H1 (cell line): ENCODE data around the gene CFAP65. TPM values are rescaled to one million over a fixed set of nuclear protein-coding genes. Genes with fewer than 3 reads are reported as not detected.

Experiments used
- CBX5 ChIP-seq: fragments of 300-800, 300-1000 bp; sonication (generic); IDR thresholded peaks from 2 replicates; pipeline ENCODE4 v1.7.1; 2016; ENCODE audit warnings: antibody characterized with exemption, low read length, low read depth
- CHD2 ChIP-seq: IDR thresholded peaks from 2 replicates; pipeline ENCODE4 v1.6.1; 2012; ENCODE audit warnings: low read length, improper control_type of control experiment
- FOSL1 ChIP-seq: IDR thresholded peaks from 2 replicates; pipeline ENCODE4 v1.6.1; 2011; ENCODE audit warnings: mild to moderate bottlenecking, low read depth, low read length, moderate library complexity; ENCODE audit not compliant: insufficient read depth
- NANOG ChIP-seq: IDR thresholded peaks from 2 replicates; pipeline ENCODE4 v1.6.1; 2011; ENCODE audit warnings: low read length, low read depth, mild to moderate bottlenecking, inconsistent platforms; ENCODE audit not compliant: insufficient read depth, poor library complexity, severe bottlenecking
- PHF8 ChIP-seq: fragments of 200-600 bp; sonication (generic); conservative IDR thresholded peaks from 2 replicates; pipeline ENCODE4 v1.7.1; 2012; ENCODE audit warnings: low read depth, mild to moderate bottlenecking, inconsistent platforms, low read length, moderate library complexity
- SAP30 ChIP-seq: fragments of 300-600 bp; sonication (generic); IDR thresholded peaks from 2 replicates; pipeline ENCODE4 v1.7.1; 2012; ENCODE audit warnings: low read length, moderate library complexity, mild to moderate bottlenecking, inconsistent platforms; ENCODE audit not compliant: insufficient read depth, insufficient replicate concordance
- SP1 ChIP-seq: IDR thresholded peaks from 2 replicates; pipeline ENCODE4 v1.6.1; 2011; ENCODE audit warnings: low read depth, low read length
- SRF ChIP-seq: IDR thresholded peaks from 2 replicates; pipeline ENCODE4 v1.6.1; 2011; ENCODE audit warnings: mild to moderate bottlenecking, low read depth, low read length, moderate library complexity
- polyA plus RNA-seq, 7 experiments: library from polyadenylated mRNA; depleted of rRNA in 3 of 7; stranded (reverse) in 5 of 7; unstranded in 2 of 7; fragments of >200 nt in 5 of 7; fragments of 200-250 nt in 2 of 7; gene quantifications; 1 replicate in 5 of 7; 2 replicates in 1 of 7; 4 replicates in 1 of 7; pipeline versions ENCODE4 v1.2.1 to v1.2.3, GENCODE V29; 2011 to 2013; ENCODE audit warnings: missing spikeins in 2 of 7, mixed read lengths in 2 of 7
- total RNA-seq: library from RNA; stranded (reverse); fragmentation: NEBNext Ultra II Directional; extraction: Animal tissue kit (Norgen Biotek cat#: 25700); gene quantifications from 2 replicates; pipeline ENCODE4 v1.2.1, GENCODE V29; 2021

Gene CFAP65
- total and polyA plus RNA-seq, 2 of the 8 experiments (the other 6 are each of a cell fraction or from before 2014, with no cell fraction given): 0.19 to 0.45 TPM

GRCh38 chr2:219009294-219009693 is 32.0 kb downstream of the CFAP65 start (continued):
- TF ChIP-seq SRF (no peak), CBX5 (no peak), CHD2 (no peak), SAP30 (no peak), SP1 (no peak), PHF8 (no peak), FOSL1 (no peak), NANOG (no peak)
